RPMI7951 (cell line): Measurements from ENCODE around the gene HKDC1. TPM values are rescaled to one million over a fixed set of nuclear protein-coding genes. Genes with fewer than 3 reads are reported as not detected.

ENCODE experiments used
- DNase-seq: peaks from one replicate; pipeline ENCODE4 v3.0.0-alpha.2; 2012; ENCODE audit warnings: low read depth
- total RNA-seq: library from RNA; depleted of rRNA; stranded (reverse); fragments of >200 nt; shearing (Covaris generic); gene quantifications from 2 replicates; pipeline ENCODE4 v1.2.3, GENCODE V29; 2014

HKDC1 gene
- total RNA-seq, 1 experiment from 2014 or later: 7.6 TPM

- DNase-seq: no peak
Observed at GRCh38 chr10:69215405-69216171, 4.5 kb upstream of the HKDC1 start.

GRCh38 chr10:69216577-69217118 is 3.5 kb upstream of the HKDC1 start:
- DNase-seq: no peak

- DNase-seq: peak; percentile 84
Observed at GRCh38 chr10:69217119-69217754, 2.9 kb upstream of the HKDC1 start.

DNA sequence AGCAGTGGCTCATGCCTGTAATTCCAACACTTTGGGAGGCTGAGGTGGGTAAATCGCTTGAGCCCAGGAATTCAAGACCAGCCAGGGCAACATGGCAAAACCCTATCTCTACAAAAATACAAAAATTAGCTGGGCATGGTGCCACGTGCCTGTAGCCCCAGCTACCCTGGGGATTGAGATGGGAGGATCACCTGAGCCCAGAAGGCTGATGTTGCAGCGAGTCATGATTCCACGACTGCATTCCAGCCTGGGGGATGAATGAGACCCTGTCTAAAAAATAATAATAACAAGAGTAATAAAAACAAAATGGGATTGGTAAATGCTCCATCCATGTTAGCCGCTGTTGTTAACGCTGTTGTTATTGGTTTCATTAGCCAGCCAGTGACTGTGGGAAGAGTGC is 1.3 kb upstream of the HKDC1 start:
- no peak for DNase-seq

DNA sequence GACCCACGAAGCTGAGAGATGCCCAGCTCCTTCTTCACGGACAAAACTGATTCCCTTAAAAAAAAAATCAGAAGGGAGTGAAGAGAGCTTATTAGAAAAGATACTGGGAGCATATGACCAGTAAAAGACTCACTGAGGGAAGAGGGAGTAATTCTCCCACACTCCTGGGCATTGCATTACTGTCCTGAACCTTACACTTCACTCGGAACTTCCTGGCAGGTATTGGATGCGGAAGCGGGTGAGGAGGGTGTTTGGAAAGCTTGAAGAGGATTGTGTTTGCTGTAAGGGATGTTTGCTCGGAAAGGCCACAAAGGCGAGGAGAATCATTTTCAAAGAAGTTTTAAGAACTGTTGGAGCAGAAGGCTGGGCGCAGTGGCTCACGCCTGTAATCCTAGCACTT is 375 bp downstream of the HKDC1 start:
- no peak for DNase-seq

DNA sequence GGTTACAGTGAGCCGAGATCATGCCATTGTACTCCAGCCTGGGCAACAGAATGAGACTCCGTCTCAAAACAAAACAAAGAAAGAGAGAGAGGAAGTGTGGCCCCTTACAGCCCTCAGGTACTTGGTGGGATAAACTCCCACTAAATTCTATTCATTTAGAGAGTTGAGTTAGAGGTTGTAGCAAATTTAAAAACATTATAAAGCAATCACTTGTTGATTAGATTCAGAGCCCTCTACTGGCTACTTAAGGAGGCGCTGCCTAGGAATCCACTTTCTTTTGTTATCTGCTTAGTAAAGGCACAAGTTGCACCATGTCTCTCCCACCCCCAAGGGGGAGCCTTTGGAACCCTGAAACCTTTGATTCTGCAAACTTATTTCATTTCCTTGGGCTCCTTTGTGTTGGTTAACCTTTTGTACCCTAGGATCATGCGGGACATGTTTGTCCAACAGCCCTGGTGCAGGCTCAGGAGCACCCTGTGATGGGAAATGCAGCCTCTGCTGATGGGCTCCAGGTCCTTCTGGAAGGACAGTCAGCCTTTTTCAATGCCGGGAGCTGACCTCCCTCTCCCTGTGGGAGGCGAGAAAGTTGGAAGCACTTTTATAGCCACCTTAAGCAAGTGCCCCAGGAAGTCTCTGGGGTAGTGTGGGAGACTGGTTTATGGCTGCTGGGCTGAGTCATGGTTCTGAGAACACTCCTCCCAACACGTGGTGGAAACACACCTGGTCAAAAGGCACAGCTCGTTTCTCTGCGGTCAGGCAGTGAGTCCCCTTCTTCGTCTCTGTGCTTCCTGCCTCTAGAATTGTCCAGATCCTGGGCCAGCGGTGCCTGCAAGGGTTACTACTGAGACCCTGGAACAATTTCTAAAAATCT is 2.3 kb downstream of the HKDC1 start:
- DNase-seq: peak; percentile 83

DNA sequence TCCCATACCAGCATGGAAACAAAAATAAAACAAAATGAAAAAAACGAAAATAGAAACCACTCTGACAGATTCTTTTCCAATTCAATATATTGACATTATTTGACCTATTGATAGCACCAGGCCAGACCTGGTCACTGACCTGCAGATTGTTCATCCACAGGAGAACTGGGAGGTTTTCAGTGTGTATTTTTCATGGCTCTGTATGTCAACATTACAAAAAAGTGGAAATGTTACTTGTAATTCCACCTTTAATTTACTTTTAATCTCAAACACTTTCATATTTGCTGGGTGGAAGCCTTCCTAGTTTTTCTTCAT is 2.9 kb downstream of the HKDC1 start:
- DNase-seq: no peak

- DNase-seq: peak; percentile 89
Observed at GRCh38 chr10:69224862-69225657, 4.9 kb downstream of the HKDC1 start.

- DNase-seq: no peak
Observed at GRCh38 chr10:69225681-69226080, 5.5 kb downstream of the HKDC1 start.

DNA sequence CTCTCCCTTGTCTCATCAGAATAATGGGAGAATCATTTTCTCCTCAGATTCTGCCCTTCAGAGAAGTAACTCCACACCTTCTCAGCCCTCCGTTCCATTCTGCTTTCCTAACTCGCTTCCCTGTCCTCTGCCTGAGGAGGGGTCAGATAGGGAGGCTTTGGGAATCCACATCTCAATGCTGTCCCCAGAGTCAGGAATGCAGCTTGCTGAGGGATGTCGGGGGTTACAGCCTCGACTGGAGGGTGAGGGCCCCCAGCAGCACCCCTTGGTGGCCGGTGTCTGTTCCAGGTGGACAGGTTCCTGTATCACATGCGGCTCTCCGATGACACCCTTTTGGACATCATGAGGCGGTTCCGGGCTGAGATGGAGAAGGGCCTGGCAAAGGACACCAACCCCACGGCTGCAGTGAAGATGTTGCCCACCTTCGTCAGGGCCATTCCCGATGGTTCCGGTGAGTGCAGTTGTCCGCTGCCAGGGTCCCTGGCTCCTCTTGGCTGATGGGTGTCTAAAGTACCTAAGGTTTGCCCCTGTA is 6.9 kb downstream of the HKDC1 start:
- DNase-seq: no peak

DNA sequence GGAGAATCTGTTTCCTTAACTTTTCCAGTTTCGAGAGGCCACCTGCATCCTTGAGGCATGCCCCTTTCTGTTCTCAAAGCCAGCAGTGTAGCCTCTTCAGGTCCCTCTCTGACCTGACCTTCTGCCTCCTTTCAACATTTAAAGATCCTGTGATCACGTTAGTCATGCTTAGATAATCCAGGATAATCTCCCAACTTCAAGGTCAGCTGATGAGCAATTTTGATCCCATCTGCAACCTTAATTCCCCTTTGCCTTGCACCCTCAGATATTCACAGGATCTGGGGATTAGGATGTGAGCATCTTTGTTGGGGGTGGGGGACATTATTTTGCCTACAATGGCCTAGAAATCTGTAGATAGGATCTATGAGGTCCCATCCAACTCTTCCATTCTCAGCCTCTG is 8.0 kb downstream of the HKDC1 start:
- no peak for DNase-seq

DNA sequence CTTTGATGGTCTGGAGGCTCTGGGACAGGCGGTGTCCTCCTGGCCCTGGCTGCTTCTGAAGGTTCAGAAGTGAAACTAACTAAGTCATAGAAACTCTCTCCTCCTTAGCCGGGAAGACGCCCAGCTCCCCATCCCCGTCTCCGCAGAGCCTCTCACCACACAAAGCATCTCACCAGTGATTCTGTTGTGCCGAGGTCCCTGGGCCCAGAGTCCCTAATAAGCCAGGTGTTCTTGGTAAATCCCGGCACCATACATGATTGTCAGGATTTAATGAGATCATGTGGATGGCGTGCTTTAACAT is 9.4 kb downstream of the HKDC1 start:
- no peak for DNase-seq

DNA sequence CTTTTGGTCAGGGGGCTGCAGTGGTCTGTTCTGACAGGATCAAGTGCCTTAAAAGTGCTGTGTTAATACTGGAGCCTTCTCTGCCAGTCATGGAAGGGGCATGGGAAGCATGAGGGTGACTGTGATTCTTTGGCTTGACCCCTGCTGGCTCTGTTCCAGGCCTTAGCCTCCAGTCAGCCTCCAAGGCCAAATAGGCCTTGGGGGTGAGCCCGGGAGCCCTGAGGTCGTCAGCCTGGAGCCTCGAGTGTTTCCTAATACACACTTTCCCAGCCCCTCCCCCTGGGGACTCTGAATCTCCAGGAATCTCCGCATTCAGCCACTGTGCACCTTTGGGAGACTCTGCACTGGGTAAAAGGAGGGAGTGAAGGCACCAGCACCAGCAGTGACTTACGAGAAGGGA is 10.0 kb downstream of the HKDC1 start:
- no peak for DNase-seq

DNA sequence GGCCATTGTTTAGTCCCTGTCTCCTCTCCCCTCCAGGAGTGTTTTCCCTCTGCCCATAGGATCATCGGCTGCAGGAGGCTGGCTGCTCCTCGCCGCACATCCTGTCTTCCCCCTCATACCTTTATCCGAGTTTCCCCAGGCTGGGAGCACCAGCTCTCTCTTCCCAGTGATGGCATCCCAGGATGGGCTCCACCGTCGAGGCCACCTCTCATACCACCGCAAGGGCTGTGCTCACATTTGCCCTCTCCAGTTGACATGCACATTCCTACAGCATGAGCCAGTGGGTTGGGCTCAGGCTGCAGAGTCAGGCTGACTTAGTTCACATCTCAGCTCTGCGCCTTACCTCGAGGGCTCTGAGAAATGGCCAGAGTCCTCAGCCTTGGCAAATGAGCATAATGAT is 12.1 kb downstream of the HKDC1 start:
- DNase-seq: peak; percentile 84

GRCh38 chr10:69232736-69233480 is 12.8 kb downstream of the HKDC1 start:
- DNase-seq: no peak

DNA sequence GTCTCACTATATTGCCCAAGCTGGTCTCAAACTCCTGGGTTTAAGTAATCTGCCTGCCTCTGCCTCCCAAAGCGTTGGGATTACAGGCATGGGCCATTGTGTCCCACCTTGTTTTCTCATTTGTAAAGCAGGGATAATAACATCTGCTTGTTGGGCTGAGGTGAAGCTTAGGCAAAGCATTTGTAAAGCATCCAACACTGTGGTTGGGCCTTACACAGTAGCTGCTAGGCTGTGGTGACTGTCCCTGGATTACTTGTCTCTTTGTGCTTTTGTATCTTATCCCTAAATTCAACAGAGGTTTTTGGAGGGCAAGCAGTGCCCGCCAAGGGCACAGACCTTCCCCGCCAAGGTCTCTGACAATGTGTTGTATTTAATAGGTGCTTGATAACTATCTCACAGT is 14.3 kb downstream of the HKDC1 start:
- DNase-seq: no peak

- DNase-seq: peak; percentile 69
Observed at GRCh38 chr10:69237528-69238159, 17.5 kb downstream of the HKDC1 start.

GRCh38 chr10:69239136-69239535 is 19.0 kb downstream of the HKDC1 start:
- DNase-seq: no peak

- DNase-seq: peak; percentile 62
Observed at GRCh38 chr10:69239816-69240434, 19.8 kb downstream of the HKDC1 start.

DNA sequence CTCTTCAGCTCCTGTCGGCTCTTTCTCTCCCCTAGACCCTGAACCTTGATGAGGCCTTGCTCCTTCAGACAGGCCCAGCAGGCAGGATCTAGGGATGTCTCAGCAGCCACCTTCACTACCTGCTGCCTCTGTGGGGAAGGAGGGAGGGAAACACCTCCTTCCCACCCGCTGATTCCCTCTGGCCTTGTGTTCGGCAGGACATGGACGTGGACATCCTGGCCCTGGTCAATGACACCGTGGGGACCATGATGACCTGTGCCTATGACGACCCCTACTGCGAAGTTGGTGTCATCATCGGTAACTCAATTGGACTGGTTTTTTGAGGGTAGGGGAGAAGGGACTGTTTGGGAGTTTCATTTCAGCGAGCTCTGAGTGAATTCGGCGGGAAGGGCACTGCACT is 20.3 kb downstream of the HKDC1 start:
- DNase-seq: no peak
